Muscle layer of duodenum (tissue), 2 donors: ENCODE measurements around the gene ACTN4.
"Not testable (repeated sequence)": the region's sequence is repeated elsewhere in the genome, so short reads cannot be mapped to it uniquely, and the experiment has no call there.

Source experiments
- H3K27ac ChIP-seq: one replicate; pipeline ENCODE4 v1.7.0; 2013; ENCODE audit warnings: mild to moderate bottlenecking, low read length
- H3K27me3 ChIP-seq: one replicate; pipeline ENCODE4 v1.7.0; 2013; ENCODE audit warnings: low read depth, mild to moderate bottlenecking, control low read depth, low read length
- H3K36me3 ChIP-seq, 2 donors: one replicate each; pipeline ENCODE4 v1.7.0; 2013; ENCODE audit warnings: low read length in 2 of 2, control low read depth in 1 of 2, mild to moderate bottlenecking in 1 of 2; ENCODE audit not compliant: insufficient read depth in 2 of 2, control insufficient read depth in 1 of 2
- H3K4me1 ChIP-seq, 2 donors: one replicate each; pipeline ENCODE4 v1.7.0; 2013; ENCODE audit warnings: low read length in 2 of 2, mild to moderate bottlenecking in 2 of 2, control low read depth in 1 of 2, moderate library complexity in 1 of 2; ENCODE audit not compliant: insufficient read depth in 2 of 2, control insufficient read depth in 1 of 2
- H3K4me3 ChIP-seq, 2 donors: one replicate each; pipeline ENCODE4 v1.7.0; 2013; ENCODE audit warnings: low read length in 2 of 2, low read depth in 1 of 2, mild to moderate bottlenecking in 1 of 2
- H3K9me3 ChIP-seq, 2 donors: one replicate each; pipeline ENCODE4 v1.7.0; 2013; ENCODE audit warnings: low read length in 2 of 2, control low read depth in 1 of 2, mild to moderate bottlenecking in 1 of 2; ENCODE audit not compliant: control insufficient read depth in 1 of 2
- donor health status: healthy.

Gene ACTN4

GRCh38 chr19:38739440-38740256 lies 92.2 kb downstream of the ACTN4 start:
- no peak overlapping the region for H3K4me3 ChIP-seq
- no peaks in the 10 kb centered on the region for H3K9me3 ChIP-seq
- peaks cover 0 to 5% of the 10 kb centered on the region in 2 donors for H3K4me1 ChIP-seq
- no peaks in the 10 kb centered on the region for H3K36me3 ChIP-seq
- no peak overlapping the region for H3K27ac ChIP-seq
- H3K27me3 ChIP-seq, result no peaks in the 10 kb centered on the region

GRCh38 chr19:38740257-38740592 lies 92.8 kb downstream of the ACTN4 start:
- Histone ChIP-seq H3K4me1 (peaks cover 0 to under 1% of the 10 kb centered on the region in 2 donors), H3K36me3 (no peaks in the 10 kb centered on the region), H3K9me3 (no peaks in the 10 kb centered on the region), H3K27ac (no peak overlapping the region), H3K27me3 (no peaks in the 10 kb centered on the region), H3K4me3 (no peak overlapping the region)

- H3K4me1 ChIP-seq, result no peaks in the 10 kb centered on the region
- no peak overlapping the region for H3K27ac ChIP-seq
- no peak overlapping the region for H3K4me3 ChIP-seq
- no peaks in the 10 kb centered on the region for H3K9me3 ChIP-seq
- H3K36me3 ChIP-seq, result no peaks in the 10 kb centered on the region
- no peaks in the 10 kb centered on the region for H3K27me3 ChIP-seq
Observed at GRCh38 chr19:38740932-38741331, 93.5 kb downstream of the ACTN4 start.

GRCh38 chr19:38741670-38742069 lies 94.2 kb downstream of the ACTN4 start:
- H3K27ac ChIP-seq, result no peak overlapping the region

GRCh38 chr19:38742296-38742695 lies 94.8 kb downstream of the ACTN4 start:
- no peaks in the 10 kb centered on the region for H3K9me3 ChIP-seq
- no peaks in the 10 kb centered on the region for H3K4me1 ChIP-seq
- H3K4me3 ChIP-seq, result no peak overlapping the region
- no peaks in the 10 kb centered on the region for H3K27me3 ChIP-seq
- no peak overlapping the region for H3K27ac ChIP-seq
- no peaks in the 10 kb centered on the region for H3K36me3 ChIP-seq

More at GRCh38 chr19:38741670-38742069, 94.2 kb downstream of the ACTN4 start:
- no peaks in the 10 kb centered on the region for H3K27me3 ChIP-seq
- no peak overlapping the region for H3K4me3 ChIP-seq
- H3K4me1 ChIP-seq, result no peaks in the 10 kb centered on the region
- no peaks in the 10 kb centered on the region for H3K36me3 ChIP-seq
- H3K9me3 ChIP-seq, result no peaks in the 10 kb centered on the region

GRCh38 chr19:38742906-38743305 lies 95.5 kb downstream of the ACTN4 start:
- no peaks in the 10 kb centered on the region for H3K36me3 ChIP-seq
- H3K27me3 ChIP-seq, result no peaks in the 10 kb centered on the region
- no peaks in the 10 kb centered on the region for H3K4me1 ChIP-seq
- H3K9me3 ChIP-seq, result no peaks in the 10 kb centered on the region
- H3K27ac ChIP-seq, result no peak overlapping the region
- no peak overlapping the region for H3K4me3 ChIP-seq

- no peaks in the 10 kb centered on the region for H3K36me3 ChIP-seq
Observed at GRCh38 chr19:38743394-38744297, 96.2 kb downstream of the ACTN4 start.

GRCh38 chr19:38744298-38744681 lies 96.8 kb downstream of the ACTN4 start, which contains the start of gene CAPN12:
Gene CAPN12 (minus strand): TSS chr19:38744474. CDS start chr19:38744165, 309 bp downstream.
- Histone ChIP-seq H3K4me3 (no peak within 1 kb of the TSS), H3K4me1 (no peaks in the 10 kb centered on the region), H3K36me3 (no peaks in the 10 kb centered on the region)

More at GRCh38 chr19:38743394-38744297, 96.2 kb downstream of the ACTN4 start:
- H3K4me3 ChIP-seq, result no peak overlapping the region
- no peaks in the 10 kb centered on the region for H3K4me1 ChIP-seq
- no peak overlapping the region for H3K27ac ChIP-seq
- no peaks in the 10 kb centered on the region for H3K9me3 ChIP-seq
- H3K27me3 ChIP-seq, result no peaks in the 10 kb centered on the region

GRCh38 chr19:38744874-38745273 lies 97.4 kb downstream of the ACTN4 start:
- H3K27ac ChIP-seq, result no peak overlapping the region
- H3K9me3 ChIP-seq, result no peaks in the 10 kb centered on the region
- H3K4me3 ChIP-seq, result no peak overlapping the region
- H3K27me3 ChIP-seq, result no peaks in the 10 kb centered on the region
- no peaks in the 10 kb centered on the region for H3K4me1 ChIP-seq
- H3K36me3 ChIP-seq, result no peaks in the 10 kb centered on the region

More at GRCh38 chr19:38744298-38744681, 96.8 kb downstream of the ACTN4 start, which contains the start of gene CAPN12:
- Histone ChIP-seq H3K27ac (no peak within 1 kb of the TSS), H3K9me3 (no peaks in the 10 kb centered on the region), H3K27me3 (no peaks in the 10 kb centered on the region)

- no peaks in the 10 kb centered on the region for H3K4me1 ChIP-seq
- no peaks in the 10 kb centered on the region for H3K27me3 ChIP-seq
- H3K36me3 ChIP-seq, result no peaks in the 10 kb centered on the region
- no peaks in the 10 kb centered on the region for H3K9me3 ChIP-seq
- no peak overlapping the region for H3K4me3 ChIP-seq
- H3K27ac ChIP-seq, result no peak overlapping the region
Observed at GRCh38 chr19:38745316-38745715, 97.9 kb downstream of the ACTN4 start.

- not testable (repeated sequence) for H3K27ac ChIP-seq, H3K4me3 ChIP-seq, H3K27me3 ChIP-seq, H3K9me3 ChIP-seq, H3K4me1 ChIP-seq, H3K36me3 ChIP-seq
Observed at GRCh38 chr19:38753783-38754182, 106.3 kb downstream of the ACTN4 start.
